ENCODE measurements around the gene PAM.
"Not testable (repeated sequence)": the region's sequence is repeated elsewhere in the genome, so short reads cannot be mapped to it uniquely, and the experiment has no call there.

PAM gene

DNA sequence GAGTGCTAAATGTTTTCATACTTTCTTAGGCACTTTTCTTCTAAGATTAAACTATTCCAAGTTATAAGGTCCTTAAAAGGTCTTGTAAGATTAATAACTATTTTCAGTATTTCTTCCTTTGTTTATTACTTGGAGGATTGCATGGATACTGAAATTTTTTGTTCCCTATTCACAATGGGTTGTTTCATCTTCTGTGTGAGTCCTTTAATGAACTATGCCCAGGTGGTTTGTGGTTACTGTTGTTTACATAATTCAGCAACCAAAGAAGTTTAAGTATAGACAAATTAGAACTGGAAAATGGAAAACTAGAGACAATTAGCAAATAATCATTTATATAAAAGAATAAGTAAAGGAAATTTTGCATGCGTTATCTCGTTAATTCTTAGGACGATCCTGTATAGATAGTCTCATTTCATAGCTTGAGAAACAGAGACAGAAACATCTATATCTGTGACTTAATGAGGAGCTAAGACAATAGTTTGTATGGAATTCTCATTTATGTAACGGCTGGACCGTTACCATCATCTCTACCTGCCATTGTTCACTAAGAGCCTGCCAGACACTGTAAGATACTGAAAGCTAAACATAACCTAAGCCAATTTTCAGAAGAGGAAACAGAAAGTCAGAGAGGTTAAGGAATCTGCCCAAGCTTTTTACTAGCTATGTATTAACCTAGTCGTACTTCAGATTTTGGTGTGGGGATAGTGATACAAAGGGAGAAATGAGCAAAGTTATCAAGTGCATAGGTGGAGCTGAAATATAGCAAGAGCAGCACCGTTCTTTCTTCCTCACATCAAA is 148.2 kb downstream of the PAM start:
- DNase-seq, result no peak

DNA sequence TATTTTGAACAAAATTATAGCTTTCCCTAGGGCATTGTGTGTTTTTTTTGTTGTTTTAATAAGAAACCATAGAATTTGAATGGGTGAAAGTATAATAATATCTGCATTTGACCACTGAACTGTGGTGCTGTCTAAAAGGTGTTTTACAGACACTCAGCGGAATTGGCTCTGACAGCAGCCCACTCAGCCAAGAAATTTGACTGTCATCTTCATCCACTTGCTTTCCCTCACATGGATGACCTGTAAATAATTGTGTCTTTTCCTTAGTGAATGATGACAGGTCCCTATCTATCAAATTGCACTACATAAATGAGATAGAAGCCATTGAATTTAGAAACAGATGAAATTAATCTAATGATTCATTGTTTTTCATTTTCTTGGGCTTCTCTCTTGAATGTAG is 150.0 kb downstream of the PAM start:
- no peak for DNase-seq

DNA sequence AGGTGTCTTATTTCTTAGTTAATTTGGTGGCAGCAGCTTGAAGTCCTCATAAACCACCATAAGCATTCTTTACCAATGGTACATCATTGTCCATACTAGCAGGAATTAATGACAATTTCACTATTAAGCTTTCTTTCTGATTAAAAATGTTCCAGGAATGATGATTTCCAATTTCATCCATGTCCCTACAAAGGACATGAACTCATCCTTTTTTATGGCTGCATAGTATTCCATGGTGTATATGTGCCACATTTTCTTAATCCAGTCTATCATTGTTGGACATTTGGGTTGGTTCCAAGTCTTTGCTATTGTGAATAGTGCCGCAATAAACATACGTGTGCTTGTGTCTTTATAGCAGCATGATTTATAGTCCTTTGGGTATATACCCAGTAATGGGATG is 152.0 kb downstream of the PAM start:
- DNase-seq, result not testable (repeated sequence)

DNA sequence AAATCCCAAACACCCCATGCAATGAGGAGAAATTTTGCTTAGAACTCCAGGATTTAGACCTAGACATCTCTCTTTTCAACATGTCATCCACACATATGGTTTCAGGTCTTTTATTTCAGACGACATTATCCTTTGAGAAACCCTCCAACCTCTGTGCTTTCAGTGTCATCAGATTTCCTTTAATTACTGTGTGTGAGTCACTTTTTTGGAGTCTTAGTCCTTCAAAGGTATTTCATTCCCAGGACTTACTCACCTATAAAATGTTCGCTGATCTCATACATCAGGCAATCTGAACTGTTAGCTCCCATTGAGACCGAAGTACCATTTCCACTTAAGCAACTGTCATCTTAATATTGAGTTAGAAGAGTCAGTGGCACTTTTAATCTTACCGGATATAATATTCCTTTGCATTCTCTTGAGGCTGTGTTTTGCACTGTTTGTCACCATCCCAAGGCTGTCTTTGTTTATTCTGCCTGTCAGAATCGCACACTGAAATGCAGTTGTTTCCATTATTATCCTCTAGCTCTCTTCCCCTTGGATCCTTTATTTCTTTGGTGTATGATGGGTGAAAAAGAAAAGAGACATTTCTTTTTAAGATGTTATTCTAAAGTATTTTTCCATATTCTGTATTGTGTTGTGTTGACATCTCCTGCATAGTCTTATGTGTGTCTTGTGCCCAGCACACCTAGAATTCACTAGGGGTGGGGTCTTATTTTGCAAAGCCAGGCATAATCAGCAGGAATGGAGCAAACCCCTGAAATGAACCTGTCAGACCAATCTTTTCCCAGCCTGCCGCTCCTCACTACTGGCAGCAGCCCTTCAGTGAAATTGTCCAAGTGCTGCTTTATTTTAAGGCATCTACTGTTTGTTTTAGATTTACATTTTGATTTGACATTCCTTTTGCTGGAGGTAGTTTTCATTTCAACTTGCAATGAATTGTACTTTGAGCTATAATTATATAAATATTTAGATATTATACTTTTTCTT is 155.4 kb downstream of the PAM start:
- no peak for DNase-seq

DNA sequence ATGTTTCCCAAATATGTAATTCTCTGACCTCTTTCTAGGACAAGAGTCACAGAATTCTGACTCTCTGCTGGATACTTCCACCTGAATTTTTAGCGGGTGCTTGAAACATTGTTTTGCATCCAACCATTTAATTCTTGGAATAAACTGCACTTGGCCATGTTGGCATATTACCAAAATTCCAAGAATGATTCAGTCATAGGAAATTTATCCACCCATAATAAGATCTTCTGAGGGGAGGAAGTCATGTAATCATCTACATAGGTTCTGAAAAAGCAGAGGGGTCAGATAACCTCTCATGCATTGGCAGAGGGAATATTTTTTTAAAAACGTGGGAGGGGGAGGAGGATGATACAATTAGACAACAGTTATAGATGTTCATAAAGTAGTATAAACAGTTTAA is 156.9 kb downstream of the PAM start:
- no peak for DNase-seq

DNA sequence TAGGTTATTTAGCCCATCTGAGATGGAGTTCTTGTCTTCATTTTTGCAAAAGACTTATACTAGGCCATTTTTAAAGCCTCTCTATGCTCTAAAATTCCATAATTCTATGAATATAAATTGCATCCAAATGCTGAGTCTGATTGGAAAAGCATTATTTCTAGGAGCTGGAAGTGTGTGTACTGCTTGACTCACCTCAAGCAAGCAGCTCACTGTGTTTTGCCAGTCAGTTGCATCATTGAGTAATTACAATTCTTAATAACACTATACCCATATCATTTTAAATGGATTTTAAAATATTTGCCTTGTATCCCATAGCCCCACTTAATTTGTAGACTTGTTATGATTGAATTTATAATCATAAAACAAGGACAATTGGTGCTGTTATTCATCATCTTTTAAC is 161.0 kb downstream of the PAM start:
- no peak for DNase-seq

DNA sequence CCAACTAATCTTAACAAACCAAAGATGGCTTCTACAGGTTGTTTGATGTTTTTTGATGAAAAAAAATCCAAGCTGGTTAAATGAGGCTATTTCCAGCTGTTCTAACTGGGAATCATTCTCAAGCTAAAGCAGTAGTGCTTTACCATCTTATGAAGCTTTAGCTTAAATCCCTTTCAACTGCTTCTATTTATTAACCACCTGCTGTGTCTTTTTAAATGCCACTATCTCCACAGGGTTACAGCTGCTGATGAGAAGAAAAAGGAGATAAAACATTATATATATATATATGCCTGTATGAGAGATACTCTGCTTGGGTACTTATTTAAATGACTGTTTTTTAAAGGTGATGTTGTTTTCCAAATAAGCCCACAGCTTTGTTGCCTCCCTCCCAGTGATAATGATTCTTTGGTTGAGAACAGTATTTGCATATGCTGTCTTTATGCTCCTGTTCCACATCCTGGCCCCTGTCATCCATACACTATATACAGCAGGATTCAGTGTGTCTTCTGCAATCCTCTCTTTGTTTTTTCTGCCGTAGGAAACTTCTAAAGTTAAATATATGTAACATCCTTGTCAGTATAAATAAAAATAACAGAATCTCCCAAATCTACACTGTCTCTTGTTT is 164.0 kb downstream of the PAM start:
- no peak for DNase-seq

DNA sequence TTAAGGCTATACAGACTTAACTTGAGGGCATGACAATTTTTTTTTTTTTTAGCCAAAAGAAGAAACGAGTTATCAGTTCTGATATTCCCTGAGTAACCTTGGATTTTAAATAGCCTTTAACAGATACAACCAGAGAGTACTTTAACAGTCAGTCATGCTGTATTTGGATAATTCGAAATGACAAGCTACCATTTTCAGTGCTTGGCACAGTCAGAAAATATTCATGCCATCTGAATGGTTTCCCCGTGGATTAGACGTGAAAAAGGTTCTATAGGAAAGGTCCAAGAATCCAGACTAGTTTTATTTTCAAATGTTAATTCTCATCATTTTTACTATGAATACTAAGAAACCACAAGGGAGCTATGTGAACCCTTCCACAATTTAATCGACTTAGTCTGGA is 165.7 kb downstream of the PAM start:
- no peak for DNase-seq

DNA sequence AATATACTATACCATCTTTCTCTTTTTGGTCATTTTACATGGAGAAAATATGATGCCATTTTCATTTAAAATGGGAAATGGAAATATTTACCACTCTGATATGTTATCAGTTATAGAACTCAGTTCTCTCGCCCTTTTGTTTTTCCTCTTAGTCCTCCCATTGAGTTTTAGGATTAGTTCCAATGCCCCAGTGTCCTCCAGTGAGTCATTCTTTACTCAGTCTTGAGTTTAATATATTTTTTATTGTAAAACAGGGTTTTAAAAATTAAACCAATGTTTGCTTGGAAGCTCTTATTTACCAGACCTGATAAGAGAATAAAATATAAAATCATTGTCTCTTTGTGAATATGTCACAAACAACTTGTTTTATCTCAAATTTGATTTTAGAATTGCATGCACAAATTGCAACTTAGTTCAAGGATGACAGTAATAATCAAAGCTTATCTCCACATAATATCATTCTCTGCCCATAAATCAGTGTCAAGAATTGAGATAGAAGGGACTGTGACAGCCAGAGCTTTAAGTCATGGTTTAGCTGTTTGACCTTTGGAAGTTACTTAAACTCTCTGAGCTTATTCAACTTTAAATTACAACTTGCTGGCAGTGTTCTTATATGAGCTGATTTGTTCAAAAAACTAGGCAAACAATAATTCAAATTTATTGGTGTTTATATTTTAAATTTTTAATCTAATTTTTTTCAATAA is 166.4 kb downstream of the PAM start:
- DNase-seq, result no peak

DNA sequence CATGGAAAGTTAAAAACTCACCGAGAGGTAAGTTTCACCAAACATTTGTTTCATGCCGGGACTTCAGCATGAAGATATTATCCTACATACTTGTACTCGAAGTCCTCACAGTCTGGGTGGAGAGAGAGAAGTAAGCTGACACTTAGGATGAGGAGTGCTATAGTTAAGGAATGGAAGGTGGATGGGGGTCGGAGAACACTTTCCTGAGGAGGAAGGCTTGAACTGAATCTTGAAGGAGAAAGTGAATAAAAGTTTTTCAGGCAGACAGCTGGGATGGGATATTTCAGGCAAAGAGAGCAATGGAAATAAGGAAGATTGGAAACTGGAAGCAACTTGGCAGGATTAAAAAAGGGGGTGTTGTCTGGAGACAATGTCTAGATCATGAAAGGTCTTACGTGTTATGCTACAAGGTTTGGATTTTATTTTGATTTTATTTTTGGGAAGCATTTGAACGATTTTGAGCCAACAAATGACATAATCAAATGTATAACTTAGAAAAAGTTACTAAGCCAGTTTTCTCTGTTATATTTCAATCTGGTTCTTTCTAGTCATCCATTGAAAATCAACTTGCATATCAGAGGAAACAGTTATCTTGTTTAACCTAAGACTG is 167.1 kb downstream of the PAM start:
- no peak for DNase-seq

DNA sequence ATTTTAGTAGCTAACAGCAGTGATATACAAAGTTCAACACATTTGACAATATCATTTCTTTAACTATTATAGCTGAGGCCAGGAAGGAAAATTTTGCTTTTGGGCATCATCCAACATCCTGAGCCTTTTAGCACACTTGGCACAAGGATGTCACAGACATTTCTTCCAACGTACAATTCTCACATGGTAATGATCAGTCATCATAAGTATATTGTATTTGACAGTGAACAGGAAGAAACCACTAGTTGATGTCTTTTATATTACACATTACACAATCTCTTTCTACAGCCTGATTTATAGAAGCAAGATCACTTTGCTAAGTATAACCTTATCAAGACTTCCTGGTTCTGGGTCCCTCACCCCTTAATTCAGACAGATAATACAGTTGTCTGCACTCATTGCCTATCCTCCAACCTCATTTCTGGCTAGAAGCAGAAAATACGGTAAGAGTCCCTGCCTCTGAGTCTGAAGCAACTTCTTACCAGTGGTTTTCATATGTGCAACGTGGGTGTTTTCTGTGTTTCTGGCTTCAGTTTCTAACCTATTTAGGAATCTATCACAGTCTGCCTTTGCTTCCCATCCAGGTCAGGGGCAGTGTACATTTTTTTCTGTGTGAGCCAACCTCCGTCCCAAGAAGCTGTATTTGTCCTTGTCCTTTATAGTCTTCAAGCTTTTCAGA is 167.8 kb downstream of the PAM start:
- DNase-seq, result no peak

DNA sequence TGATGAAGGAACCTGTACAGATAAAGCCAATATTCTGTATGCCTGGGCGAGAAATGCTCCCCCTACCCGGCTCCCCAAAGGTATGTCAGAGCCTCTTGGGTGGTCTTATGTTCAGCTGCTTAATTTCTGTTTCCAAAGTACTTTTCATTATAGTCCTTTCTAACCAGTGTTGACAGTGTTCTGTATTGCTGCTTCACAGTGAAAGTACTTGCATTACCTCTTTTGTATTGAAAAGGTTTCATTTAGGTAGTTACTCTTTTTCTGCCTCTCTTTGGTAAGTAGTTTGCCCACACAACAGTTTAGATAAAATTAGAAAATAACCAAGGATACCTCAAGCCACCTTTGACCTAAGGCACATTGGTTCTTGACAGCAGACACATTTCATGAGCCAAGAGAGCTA is 169.9 kb downstream of the PAM start:
- DNase-seq, result no peak

DNA sequence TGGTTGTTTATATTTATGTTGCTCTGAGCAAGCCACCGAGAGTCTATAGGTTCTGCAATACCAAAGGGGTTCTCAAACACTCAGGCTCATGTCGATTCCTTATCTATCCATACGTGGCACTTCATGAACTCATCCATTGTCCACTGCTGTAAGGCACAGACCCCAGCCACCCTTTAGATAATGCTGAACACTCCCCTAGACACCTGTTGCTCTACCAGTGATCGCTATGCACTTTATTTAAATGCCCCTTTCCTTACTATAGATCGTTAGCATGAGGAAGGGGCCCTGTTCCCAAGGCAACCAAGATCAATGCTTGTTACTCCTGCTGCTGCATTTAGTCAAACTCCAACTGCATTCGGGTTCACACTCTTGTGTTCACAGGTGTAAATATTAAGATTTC is 171.9 kb downstream of the PAM start:
- DNase-seq, result no peak

DNA sequence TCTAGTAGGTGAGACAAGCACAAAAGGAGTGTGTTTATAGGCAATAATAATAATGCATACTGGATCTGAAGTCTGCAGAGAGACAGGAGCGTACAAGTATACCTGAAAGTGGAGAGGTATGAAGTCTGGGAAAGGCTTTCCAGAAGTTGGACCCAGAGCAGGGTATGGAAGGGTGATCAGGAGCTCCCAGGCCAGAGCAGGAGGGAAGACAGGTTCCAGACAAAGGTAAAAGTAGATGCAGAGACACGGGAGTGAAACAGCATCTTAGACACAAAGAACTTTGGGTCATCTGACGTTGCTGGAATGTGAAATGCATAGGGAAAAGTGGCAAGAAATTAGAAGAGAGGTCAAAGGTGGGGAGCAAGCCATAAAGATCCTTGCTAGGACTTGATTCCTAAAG is 175.1 kb downstream of the PAM start:
- DNase-seq, result no peak

DNA sequence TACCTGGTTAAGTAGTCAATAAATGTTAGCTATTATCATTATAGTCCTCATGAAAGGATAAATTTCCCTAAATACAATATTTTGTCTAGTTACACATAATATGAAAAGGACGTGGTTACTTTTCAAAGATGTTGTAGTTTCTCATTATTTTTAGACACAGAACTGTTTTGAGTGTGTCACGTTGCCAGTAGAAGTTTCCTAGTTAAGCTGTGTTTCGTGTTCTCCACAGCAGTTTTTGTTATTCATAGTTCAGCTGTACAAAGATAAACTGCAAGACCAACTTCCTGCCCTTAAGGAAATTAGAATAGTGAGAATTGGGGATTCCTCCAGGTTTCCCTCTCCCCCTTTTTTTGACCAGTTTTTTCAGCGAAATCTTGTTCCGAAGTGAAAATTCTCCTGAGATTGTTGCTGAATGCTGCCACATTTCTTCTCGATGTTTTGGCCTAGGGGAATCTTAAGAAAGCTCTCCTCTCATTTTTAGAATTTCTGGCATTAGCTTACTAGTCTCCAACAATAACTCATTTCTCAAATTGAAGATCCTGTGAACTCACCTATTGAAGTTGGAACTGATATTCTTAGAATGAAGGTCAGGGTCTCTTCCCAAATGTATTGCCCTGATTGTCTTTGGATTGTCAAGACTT is 176.1 kb downstream of the PAM start:
- DNase-seq, result no peak

DNA sequence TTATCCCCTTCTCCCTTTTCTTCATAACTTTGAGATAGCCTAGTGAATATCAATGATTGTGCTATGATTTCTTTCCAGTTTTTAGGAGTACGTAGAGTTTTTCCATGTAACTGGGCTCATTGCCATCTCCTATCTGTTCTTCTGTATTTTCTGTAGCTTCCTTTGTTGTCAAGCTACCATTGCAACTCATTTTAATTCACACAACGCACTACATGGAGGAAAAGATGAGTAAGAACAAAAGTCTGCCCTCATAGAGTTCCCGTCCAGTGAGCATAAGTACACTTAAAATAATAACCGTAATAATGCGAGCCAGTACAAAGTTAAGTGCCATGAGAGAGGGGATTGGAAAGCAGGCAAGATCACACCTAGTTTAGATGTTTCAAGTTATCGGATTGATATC is 177.7 kb downstream of the PAM start:
- no peak for DNase-seq

DNA sequence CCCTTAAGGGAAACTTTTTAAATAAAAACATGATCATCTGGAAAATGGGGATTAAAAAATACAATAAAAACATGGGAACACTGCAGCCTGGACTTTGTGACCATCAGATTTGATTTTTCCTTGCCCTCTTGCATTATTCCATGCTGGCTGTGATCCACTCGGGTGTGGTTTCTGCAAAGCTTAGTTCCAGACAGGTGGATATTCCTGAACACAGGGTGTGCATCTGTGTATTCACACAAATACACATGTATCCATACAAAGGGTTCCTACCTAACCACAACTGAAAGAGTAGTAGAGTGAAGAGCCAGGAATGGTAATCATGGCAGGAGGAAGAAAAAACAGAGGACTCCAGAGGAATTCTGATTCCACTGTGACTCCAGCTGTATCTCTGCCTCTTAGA is 178.2 kb downstream of the PAM start:
- no peak for DNase-seq

DNA sequence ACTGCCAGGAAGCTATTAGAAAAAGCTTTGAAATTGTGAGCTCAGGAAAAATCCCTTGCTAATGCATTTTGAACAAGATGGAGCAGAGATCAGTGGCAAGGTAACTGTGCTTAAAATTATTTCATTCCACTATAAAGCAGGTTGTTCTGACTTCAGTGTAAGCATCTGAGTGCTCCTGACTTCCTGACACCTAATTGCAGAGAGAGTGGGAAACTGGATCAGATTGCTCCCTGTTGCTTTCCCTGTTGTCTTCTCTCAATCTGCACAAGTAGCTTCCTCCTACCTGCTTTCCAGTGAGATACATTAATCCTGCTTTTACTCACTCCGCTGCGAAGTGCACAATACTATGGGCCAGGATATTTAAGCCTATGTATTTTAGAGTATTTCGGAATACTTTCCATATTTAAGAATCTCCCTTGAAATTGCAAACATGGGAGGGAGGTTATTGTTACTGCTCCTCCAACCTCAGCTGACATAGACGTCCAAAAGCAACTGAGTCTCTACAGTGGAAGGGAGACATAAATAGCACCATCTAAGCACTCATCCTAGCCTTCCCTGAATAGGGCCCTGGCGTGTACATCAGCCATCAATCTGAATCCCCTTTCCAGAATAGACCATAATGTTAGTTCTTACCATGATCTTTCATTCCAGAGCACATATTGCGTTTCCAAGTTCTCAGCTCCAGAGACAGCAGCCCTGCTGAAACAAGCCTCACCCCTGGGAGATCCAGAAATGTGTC is 178.8 kb downstream of the PAM start:
- DNase-seq, result no peak

DNA sequence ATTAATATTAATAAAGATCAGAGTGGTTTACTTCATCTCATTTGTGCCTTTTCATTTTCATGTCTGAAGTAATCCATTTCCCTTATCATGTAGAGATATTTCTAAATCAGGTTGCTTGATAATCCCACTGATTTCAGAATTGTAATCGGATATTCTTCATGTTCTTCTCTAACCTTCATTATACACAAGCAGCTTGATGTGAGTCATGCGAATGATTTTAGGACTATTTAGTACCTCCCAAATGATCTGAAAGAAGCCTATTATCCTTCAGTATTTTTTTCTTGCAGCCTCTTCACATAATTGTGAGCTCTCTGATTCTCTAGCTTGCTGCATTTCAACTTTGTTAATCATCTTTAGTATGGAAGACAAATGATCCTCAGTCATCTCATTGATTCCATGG is 182.8 kb downstream of the PAM start:
- DNase-seq, result no peak

DNA sequence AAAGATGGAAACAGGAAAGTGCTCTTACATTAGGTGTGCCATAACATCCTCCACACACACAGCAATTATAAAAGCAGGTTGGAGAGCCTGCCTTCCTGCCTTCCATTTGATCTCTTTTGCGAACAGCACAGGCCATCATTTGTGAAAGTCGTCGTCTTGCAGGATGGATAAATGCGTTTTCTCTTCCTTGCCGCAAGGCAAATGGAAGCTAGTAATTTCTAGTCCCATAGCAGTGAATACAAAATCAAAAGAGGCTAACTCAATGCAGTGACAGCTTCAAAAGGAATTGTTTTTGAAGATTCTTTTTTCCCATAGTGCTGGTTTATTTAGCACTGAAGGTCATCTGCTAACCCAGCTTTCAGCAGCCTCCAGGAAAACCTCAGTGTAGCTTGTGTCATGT is 186.0 kb downstream of the PAM start:
- no peak for DNase-seq

DNA sequence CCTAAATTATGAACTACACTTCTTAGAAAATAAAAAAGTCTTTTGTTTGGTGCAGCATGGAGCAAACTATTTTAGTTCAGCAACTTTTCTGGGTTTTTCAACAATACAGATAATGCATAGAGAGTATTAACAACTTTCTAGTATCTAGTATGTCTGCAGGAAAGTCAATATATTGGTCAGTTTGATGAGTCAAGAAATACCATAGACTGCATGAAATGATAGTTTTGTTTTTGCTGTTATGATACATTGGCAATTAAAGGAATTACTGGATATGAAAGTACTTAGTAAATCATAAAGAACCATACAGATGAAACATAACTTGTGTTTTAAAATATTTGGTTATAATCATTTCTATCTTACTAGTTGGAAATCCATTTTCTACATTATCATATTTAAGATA is 191.3 kb downstream of the PAM start:
- DNase-seq, result no peak

Measured in inflammatory macrophage treated with lipopolysaccharide for 1 hour (primary cell).